KBM-7 (cell line): ENCODE results near the gene POU2AF1.
A peak's percentile ranks its signal among the peaks of the same experiment; 100 is the strongest.
"Not testable (repeated sequence)": the region's sequence is repeated elsewhere in the genome, so short reads cannot be mapped to it uniquely, and the experiment has no call there.

ENCODE experiments used
- DNase-seq: peaks from one replicate; pipeline ENCODE4 v3.0.0-alpha.2; 2015
- in situ Hi-C: fragments of 300-500 bp; cut with MboI; formaldehyde crosslinking; loops from 2 replicates; pipeline ENCODE4 v1.14.3; 2020; ENCODE audit warnings: low sequenced_read_pairs, low pct_unique_long_range_greater_than_20kb, mixed read lengths

The POU2AF1 gene

GRCh38 chr11:111412293-111412692 is 33.2 kb upstream of the POU2AF1 start:
- in situ Hi-C loops, result loop anchor here (25.0 kb wide), 1 partner anchor 125 kb away; the partner anchor contains the start of gene POU2AF3
- no peak for DNase-seq

GRCh38 chr11:111411456-111411855 is 32.4 kb upstream of the POU2AF1 start:
- in situ Hi-C loops, result loop anchor here (25.0 kb wide), 1 partner anchor 124 kb away; the partner anchor contains the start of gene POU2AF3
- no peak for DNase-seq

GRCh38 chr11:111410951-111411350 is 31.9 kb upstream of the POU2AF1 start:
- in situ Hi-C loops, result loop anchor here (25.0 kb wide), 1 partner anchor 124 kb away; the partner anchor contains the start of gene POU2AF3
- no peak for DNase-seq

GRCh38 chr11:111409915-111410314 is 30.8 kb upstream of the POU2AF1 start:
- DNase-seq, result peak; percentile 24
- in situ Hi-C loops, result loop anchor here (25.0 kb wide), 1 partner anchor 123 kb away; the partner anchor contains the start of gene POU2AF3

- in situ Hi-C loops, result loop anchor here (25.0 kb wide), 1 partner anchor 122 kb away; the partner anchor contains the start of gene POU2AF3
- DNase-seq, result no peak
Observed at GRCh38 chr11:111408789-111409727, 30.0 kb upstream of the POU2AF1 start.

- in situ Hi-C loops, result loop anchor here (25.0 kb wide), 1 partner anchor 120 kb away; the partner anchor contains the start of gene POU2AF3
- no peak for DNase-seq
Observed at GRCh38 chr11:111407652-111408051, 28.6 kb upstream of the POU2AF1 start.

GRCh38 chr11:111406589-111406988 is 27.5 kb upstream of the POU2AF1 start:
- no peak for DNase-seq
- in situ Hi-C loops, result loop anchor here (25.0 kb wide), 1 partner anchor 119 kb away; the partner anchor contains the start of gene POU2AF3

- DNase-seq, result no peak
- in situ Hi-C loops, result loop anchor here (25.0 kb wide), 1 partner anchor 119 kb away; the partner anchor contains the start of gene POU2AF3
Observed at GRCh38 chr11:111406091-111406490, 27.0 kb upstream of the POU2AF1 start.

- no peak for DNase-seq
- in situ Hi-C loops, result loop anchor here (25.0 kb wide), 1 partner anchor 118 kb away; the partner anchor contains the start of gene POU2AF3
Observed at GRCh38 chr11:111405551-111405950, 26.5 kb upstream of the POU2AF1 start.

- DNase-seq, result no peak
- in situ Hi-C loops, result loop anchor here (25.0 kb wide), 1 partner anchor 116 kb away; the partner anchor contains the start of gene POU2AF3
Observed at GRCh38 chr11:111403051-111403726, 24.1 kb upstream of the POU2AF1 start.

GRCh38 chr11:111402411-111402810 is 23.3 kb upstream of the POU2AF1 start:
- in situ Hi-C loops, result loop anchor here (25.0 kb wide), 1 partner anchor 115 kb away; the partner anchor contains the start of gene POU2AF3
- DNase-seq, result no peak

- in situ Hi-C loops, result loop anchor here (25.0 kb wide), 1 partner anchor 115 kb away; the partner anchor contains the start of gene POU2AF3
Observed at GRCh38 chr11:111401957-111402356, 22.9 kb upstream of the POU2AF1 start.

GRCh38 chr11:111400595-111400994 is 21.5 kb upstream of the POU2AF1 start:
- in situ Hi-C loops, result loop anchor here (25.0 kb wide), 1 partner anchor 113 kb away; the partner anchor contains the start of gene POU2AF3
- no peak for DNase-seq

More at GRCh38 chr11:111401957-111402356, 22.9 kb upstream of the POU2AF1 start:
- not testable (repeated sequence) for DNase-seq

GRCh38 chr11:111399187-111400031 is 20.3 kb upstream of the POU2AF1 start:
- DNase-seq, result no peak
- in situ Hi-C loops, result loop anchor here (25.0 kb wide), 1 partner anchor 112 kb away; the partner anchor contains the start of gene POU2AF3

- in situ Hi-C loops, result no loop called here
- DNase-seq, result no peak
Observed at GRCh38 chr11:111397034-111397433, 18.0 kb upstream of the POU2AF1 start.

GRCh38 chr11:111395749-111396148 is 16.7 kb upstream of the POU2AF1 start:
- in situ Hi-C loops, result no loop called here
- DNase-seq, result no peak

- no peak for DNase-seq
- in situ Hi-C loops, result no loop called here
Observed at GRCh38 chr11:111395081-111395480, 16.0 kb upstream of the POU2AF1 start.

GRCh38 chr11:111394147-111394546 is 15.1 kb upstream of the POU2AF1 start:
- DNase-seq, in situ Hi-C loops: not testable (repeated sequence)
